A549 (cell line): ENCODE data around the gene CASK.

Experiments
- CHD2 ChIP-seq: fragments of 150-350 bp; IDR thresholded peaks from 2 replicates; pipeline ENCODE4 v1.6.1; 2014; ENCODE audit warnings: low read length; ENCODE audit not compliant: partially characterized antibody
- CTCF ChIP-seq: fragments of >200 bp; sonication (Bioruptor Twin); formaldehyde crosslinking; IDR thresholded peaks from 3 replicates; pipeline ENCODE4 v1.5.1; 2016
- GATA3 ChIP-seq: IDR thresholded peaks from 2 replicates; pipeline ENCODE4 v1.6.1; 2012; ENCODE audit warnings: borderline replicate concordance
- JUN ChIP-seq, 2 experiments: fragments of >200 bp; sonication (Bioruptor Twin); formaldehyde crosslinking; IDR thresholded peaks; 2 replicates in 1 of 2; 3 replicates in 1 of 2; pipeline ENCODE4 v1.6.1; 2016 to 2017
- MAZ ChIP-seq: fragments of 150-350 bp; IDR thresholded peaks from 2 replicates; pipeline ENCODE4 v1.6.1; 2014; ENCODE audit warnings: antibody characterized with exemption, low read depth, low read length, borderline replicate concordance
- RARB ChIP-seq: fragments of 250-450 bp; sonication (Bioruptor Pico); IDR thresholded peaks from 2 replicates; pipeline ENCODE4 v1.8.0; 2021; ENCODE audit warnings: mild to moderate bottlenecking, moderate library complexity
- RFX5 ChIP-seq: fragments of 450-650 bp; IDR thresholded peaks from 2 replicates; pipeline ENCODE4 v1.7.1; 2014; ENCODE audit warnings: antibody characterized with exemption, mild to moderate bottlenecking, moderate library complexity
- RNF2 ChIP-seq: fragments of 200-600 bp; sonication (generic); IDR thresholded peaks from 2 replicates; pipeline ENCODE4 v1.6.1; 2016; ENCODE audit warnings: low read depth, mild to moderate bottlenecking, antibody characterized with exemption, moderate library complexity, borderline replicate concordance

- no peak for TF ChIP-seq MAZ
- no peak for TF ChIP-seq RARB
- no peak for TF ChIP-seq RNF2
- TF ChIP-seq RFX5: no peak
- no peak for TF ChIP-seq JUN (IDR thresholded peaks at IDR 0.05)
- no peak for TF ChIP-seq CTCF
- TF ChIP-seq CHD2: no peak
- no peak for TF ChIP-seq GATA3
These were observed 233.6 kb downstream of the CASK start for GRCh38 chrX:41689711-41690110.
